HepG2 (cell line): ENCODE measurements around the gene NAXD. TPM values are rescaled to one million over a fixed set of nuclear protein-coding genes. Genes with fewer than 3 reads are reported as not detected.
A peak's percentile ranks its signal among the peaks of the same experiment; 100 is the strongest.

Experiments
- ARHGAP35 ChIP-seq: sonication (generic); formaldehyde crosslinking; IDR thresholded peaks from 2 replicates; pipeline ENCODE4 v1.9.0; 2022; ENCODE audit warnings: mild to moderate bottlenecking, inconsistent platforms, moderate library complexity, missing genetic modification reagents, borderline replicate concordance
- ETV6 ChIP-seq: sonication (generic); formaldehyde crosslinking; conservative IDR thresholded peaks from 2 replicates; pipeline ENCODE4 v1.4.0; 2020; ENCODE audit warnings: missing genetic modification reagents
- HNF4G ChIP-seq, 2 experiments: sonication (generic) in 1 of 2; formaldehyde crosslinking in 1 of 2; IDR thresholded peaks; 2 replicates each; pipeline versions ENCODE4 v1.4.0 to v1.6.1; 2011 to 2020; ENCODE audit warnings: borderline replicate concordance in 2 of 2, low read depth in 2 of 2, mild to moderate bottlenecking in 2 of 2, low read length in 1 of 2, missing genetic modification reagents in 1 of 2, moderate library complexity in 1 of 2
- MAX ChIP-seq: IDR thresholded peaks from 2 replicates; pipeline ENCODE4 v1.6.1; 2012; ENCODE audit warnings: inconsistent platforms
- RFX3 ChIP-seq: IDR thresholded peaks from 2 replicates; pipeline ENCODE4 v1.6.1; 2016; ENCODE audit warnings: missing biosample characterization, missing genetic modification reagents
- SNAPC4 ChIP-seq: sonication (generic); formaldehyde crosslinking; IDR thresholded peaks from 2 replicates; pipeline ENCODE4 v1.4.0; 2020; ENCODE audit warnings: mild to moderate bottlenecking, missing genetic modification reagents
- WIZ ChIP-seq: sonication (generic); formaldehyde crosslinking; IDR thresholded peaks from 2 replicates; pipeline ENCODE4 v1.5.1; 2020; ENCODE audit warnings: mild to moderate bottlenecking, missing genetic modification reagents
- ZBTB1 ChIP-seq: sonication (generic); formaldehyde crosslinking; IDR thresholded peaks from 2 replicates; pipeline ENCODE4 v1.4.0; 2020; ENCODE audit warnings: missing genetic modification reagents, borderline replicate concordance
- ZNF530 ChIP-seq: sonication (generic); formaldehyde crosslinking; IDR thresholded peaks from 2 replicates; pipeline ENCODE4 v1.5.0; 2020; ENCODE audit warnings: low read depth, mild to moderate bottlenecking, missing genetic modification reagents
- ZNF672 ChIP-seq: sonication (generic); formaldehyde crosslinking; IDR thresholded peaks from 2 replicates; pipeline ENCODE4 v1.8.1; 2022; ENCODE audit warnings: missing genetic modification reagents
- ZNF839 ChIP-seq: sonication (generic); formaldehyde crosslinking; IDR thresholded peaks from 2 replicates; pipeline ENCODE4 v1.4.0; 2020; ENCODE audit warnings: missing genetic modification reagents, mild to moderate bottlenecking, borderline replicate concordance
- ZSCAN29 ChIP-seq: sonication (generic); formaldehyde crosslinking; conservative IDR thresholded peaks from 2 replicates; pipeline ENCODE4 v1.4.0; 2020; ENCODE audit warnings: mild to moderate bottlenecking, missing genetic modification reagents
- polyA plus RNA-seq, 8 experiments: library from polyadenylated mRNA; depleted of rRNA in 3 of 8; stranded (reverse) in 7 of 8; unstranded in 1 of 8; fragments of >200 nt; fragmentation: Illumina TruSeq in 4 of 8; extraction: Trizol in 4 of 8; gene quantifications; 2 replicates each; pipeline versions ENCODE4 v1.2.1 to v1.2.3, GENCODE V29; 2011 to 2016; ENCODE audit warnings: low read depth in 4 of 8, missing spikeins in 1 of 8, mixed read lengths in 1 of 8; ENCODE audit not compliant: insufficient read depth in 1 of 8
- total RNA-seq, 5 experiments: library from RNA; depleted of rRNA; stranded (reverse); fragments of >200 nt; fragmentation: Illumina TruSeq; extraction: Trizol; gene quantifications; 2 replicates each; pipeline ENCODE4 v1.2.3, GENCODE V29; 2016; ENCODE audit warnings: low read depth in 1 of 5
- TF ChIP-seq, protein P1 (sequence below): sonication (generic); formaldehyde crosslinking; IDR thresholded peaks from 2 replicates; pipeline ENCODE4 v1.5.0; 2020; ENCODE audit warnings: mild to moderate bottlenecking, missing genetic modification reagents, borderline replicate concordance
- TF ChIP-seq, protein P2 (sequence below): sonication (generic); formaldehyde crosslinking; IDR thresholded peaks from 2 replicates; pipeline ENCODE4 v1.5.0; 2020; ENCODE audit warnings: missing genetic modification reagents

Gene NAXD
- total and polyA plus RNA-seq, 2 of the 13 experiments (the other 11 are each of a cell fraction or from before 2014, with no cell fraction given), result 19.0 to 23.2 TPM

DNA sequence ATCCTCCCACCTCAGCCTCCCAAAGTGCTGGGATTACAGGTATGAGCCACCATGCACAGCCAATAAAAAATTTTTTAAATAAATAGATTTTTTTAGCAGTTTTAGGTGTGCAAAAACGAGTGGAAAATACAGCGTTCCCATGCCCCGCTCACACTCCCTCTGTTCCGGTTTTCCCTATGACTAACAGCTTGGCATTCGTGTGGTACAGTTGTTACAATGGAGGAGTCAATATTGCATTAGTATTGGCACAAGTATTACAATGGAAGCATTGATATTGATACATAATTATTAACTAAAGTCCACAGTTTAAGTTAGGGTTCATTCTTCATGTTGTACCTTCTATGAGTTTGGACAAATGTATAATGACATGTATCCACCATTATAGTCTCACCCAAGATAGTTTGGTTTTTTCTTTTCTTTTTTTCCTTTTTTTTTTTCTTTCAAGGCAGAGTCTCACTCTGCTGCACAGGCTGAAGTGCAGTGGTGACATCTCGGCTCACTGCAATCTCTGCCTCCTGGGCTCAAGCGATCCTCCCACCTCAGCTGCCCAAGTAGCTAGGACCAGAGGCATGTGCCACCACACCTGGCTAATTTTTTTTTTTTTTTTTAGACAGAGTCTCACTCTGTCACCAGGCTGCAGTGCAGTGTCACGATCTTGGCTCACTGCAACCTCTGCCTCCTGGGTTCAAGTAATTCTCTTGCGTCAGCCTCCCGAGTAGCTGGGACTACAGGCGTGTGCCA is 38.4 kb upstream of the NAXD start (continued):
- no peak for TF ChIP-seq RFX3 (CRISPR knock-in tag)
- no peak for TF ChIP-seq ZNF672 (CRISPR knock-in tag)
- no peak for TF ChIP-seq ZBTB1 (CRISPR knock-in tag)
- no peak for TF ChIP-seq WIZ (CRISPR knock-in tag)
- 0 out of 2 replicates have a peak, but pooled peaks have one; percentile 4 for TF ChIP-seq HNF4G (IDR thresholded peaks at IDR 0.05; ENCODE audit: borderline replicate concordance, low read depth, low read length)
- TF ChIP-seq HNF4G (CRISPR knock-in tag; IDR thresholded peaks at IDR 0.05; ENCODE audit: borderline replicate concordance, low read depth), result no peak
- TF ChIP-seq ZNF530 (CRISPR knock-in tag), result no peak
- TF ChIP-seq ETV6 (CRISPR knock-in tag), result no peak
- TF ChIP-seq, protein P1, sequence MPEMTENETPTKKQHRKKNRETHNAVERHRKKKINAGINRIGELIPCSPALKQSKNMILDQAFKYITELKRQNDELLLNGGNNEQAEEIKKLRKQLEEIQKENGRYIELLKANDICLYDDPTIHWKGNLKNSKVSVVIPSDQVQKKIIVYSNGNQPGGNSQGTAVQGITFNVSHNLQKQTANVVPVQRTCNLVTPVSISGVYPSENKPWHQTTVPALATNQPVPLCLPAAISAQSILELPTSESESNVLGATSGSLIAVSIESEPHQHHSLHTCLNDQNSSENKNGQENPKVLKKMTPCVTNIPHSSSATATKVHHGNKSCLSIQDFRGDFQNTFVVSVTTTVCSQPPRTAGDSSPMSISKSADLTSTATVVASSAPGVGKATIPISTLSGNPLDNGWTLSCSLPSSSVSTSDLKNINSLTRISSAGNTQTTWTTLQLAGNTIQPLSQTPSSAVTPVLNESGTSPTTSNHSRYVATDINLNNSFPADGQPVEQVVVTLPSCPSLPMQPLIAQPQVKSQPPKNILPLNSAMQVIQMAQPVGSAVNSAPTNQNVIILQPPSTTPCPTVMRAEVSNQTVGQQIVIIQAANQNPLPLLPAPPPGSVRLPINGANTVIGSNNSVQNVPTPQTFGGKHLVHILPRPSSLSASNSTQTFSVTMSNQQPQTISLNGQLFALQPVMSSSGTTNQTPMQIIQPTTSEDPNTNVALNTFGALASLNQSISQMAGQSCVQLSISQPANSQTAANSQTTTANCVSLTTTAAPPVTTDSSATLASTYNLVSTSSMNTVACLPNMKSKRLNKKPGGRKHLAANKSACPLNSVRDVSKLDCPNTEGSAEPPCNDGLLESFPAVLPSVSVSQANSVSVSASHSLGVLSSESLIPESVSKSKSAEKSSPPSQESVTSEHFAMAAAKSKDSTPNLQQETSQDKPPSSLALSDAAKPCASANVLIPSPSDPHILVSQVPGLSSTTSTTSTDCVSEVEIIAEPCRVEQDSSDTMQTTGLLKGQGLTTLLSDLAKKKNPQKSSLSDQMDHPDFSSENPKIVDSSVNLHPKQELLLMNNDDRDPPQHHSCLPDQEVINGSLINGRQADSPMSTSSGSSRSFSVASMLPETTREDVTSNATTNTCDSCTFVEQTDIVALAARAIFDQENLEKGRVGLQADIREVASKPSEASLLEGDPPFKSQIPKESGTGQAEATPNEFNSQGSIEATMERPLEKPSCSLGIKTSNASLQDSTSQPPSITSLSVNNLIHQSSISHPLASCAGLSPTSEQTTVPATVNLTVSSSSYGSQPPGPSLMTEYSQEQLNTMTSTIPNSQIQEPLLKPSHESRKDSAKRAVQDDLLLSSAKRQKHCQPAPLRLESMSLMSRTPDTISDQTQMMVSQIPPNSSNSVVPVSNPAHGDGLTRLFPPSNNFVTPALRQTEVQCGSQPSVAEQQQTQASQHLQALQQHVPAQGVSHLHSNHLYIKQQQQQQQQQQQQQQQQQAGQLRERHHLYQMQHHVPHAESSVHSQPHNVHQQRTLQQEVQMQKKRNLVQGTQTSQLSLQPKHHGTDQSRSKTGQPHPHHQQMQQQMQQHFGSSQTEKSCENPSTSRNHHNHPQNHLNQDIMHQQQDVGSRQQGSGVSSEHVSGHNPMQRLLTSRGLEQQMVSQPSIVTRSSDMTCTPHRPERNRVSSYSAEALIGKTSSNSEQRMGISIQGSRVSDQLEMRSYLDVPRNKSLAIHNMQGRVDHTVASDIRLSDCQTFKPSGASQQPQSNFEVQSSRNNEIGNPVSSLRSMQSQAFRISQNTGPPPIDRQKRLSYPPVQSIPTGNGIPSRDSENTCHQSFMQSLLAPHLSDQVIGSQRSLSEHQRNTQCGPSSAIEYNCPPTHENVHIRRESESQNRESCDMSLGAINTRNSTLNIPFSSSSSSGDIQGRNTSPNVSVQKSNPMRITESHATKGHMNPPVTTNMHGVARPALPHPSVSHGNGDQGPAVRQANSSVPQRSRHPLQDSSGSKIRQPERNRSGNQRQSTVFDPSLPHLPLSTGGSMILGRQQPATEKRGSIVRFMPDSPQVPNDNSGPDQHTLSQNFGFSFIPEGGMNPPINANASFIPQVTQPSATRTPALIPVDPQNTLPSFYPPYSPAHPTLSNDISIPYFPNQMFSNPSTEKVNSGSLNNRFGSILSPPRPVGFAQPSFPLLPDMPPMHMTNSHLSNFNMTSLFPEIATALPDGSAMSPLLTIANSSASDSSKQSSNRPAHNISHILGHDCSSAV (CRISPR knock-in tag), result no peak
- TF ChIP-seq ZNF839 (CRISPR knock-in tag), result no peak
- TF ChIP-seq ARHGAP35, result no peak
- TF ChIP-seq SNAPC4 (CRISPR knock-in tag), result no peak
- TF ChIP-seq, protein P2, sequence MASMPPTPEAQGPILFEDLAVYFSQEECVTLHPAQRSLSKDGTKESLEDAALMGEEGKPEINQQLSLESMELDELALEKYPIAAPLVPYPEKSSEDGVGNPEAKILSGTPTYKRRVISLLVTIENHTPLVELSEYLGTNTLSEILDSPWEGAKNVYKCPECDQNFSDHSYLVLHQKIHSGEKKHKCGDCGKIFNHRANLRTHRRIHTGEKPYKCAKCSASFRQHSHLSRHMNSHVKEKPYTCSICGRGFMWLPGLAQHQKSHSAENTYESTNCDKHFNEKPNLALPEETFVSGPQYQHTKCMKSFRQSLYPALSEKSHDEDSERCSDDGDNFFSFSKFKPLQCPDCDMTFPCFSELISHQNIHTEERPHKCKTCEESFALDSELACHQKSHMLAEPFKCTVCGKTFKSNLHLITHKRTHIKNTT (CRISPR knock-in tag), result no peak
- no peak for TF ChIP-seq MAX
- TF ChIP-seq ZSCAN29 (CRISPR knock-in tag), result no peak
